ENCODE results near the gene ZKSCAN4.
A peak's percentile ranks its signal among the peaks of the same experiment; 100 is the strongest.

ZKSCAN4 gene

GRCh38 chr6:28248916-28249315 is 3.2 kb downstream of the ZKSCAN4 start:
- DNase-seq (ENCODE audit: low read depth) = no peak

- no peak for DNase-seq (ENCODE audit: low read depth)
Measured at GRCh38 chr6:28245206-28245941, 6.7 kb downstream of the ZKSCAN4 start.

- DNase-seq (ENCODE audit: low read depth) = no peak
Measured at GRCh38 chr6:28243946-28244345, 8.1 kb downstream of the ZKSCAN4 start.

GRCh38 chr6:28240471-28240870 is 11.6 kb downstream of the ZKSCAN4 start:
- DNase-seq (ENCODE audit: low read depth) = no peak

GRCh38 chr6:28239636-28240035 is 12.4 kb downstream of the ZKSCAN4 start:
- no peak for DNase-seq (ENCODE audit: low read depth)

GRCh38 chr6:28235912-28236452 is 16.1 kb downstream of the ZKSCAN4 start:
- no peak for DNase-seq (ENCODE audit: low read depth)

- DNase-seq (ENCODE audit: low read depth) = no peak
Measured at GRCh38 chr6:28232785-28233184, 19.3 kb downstream of the ZKSCAN4 start.

- no peak for DNase-seq (ENCODE audit: low read depth)
Measured at GRCh38 chr6:28226460-28226859, 25.6 kb downstream of the ZKSCAN4 start.

- DNase-seq (ENCODE audit: low read depth) = peak; percentile 20
Measured at GRCh38 chr6:28225056-28225834, 26.8 kb downstream of the ZKSCAN4 start, which contains the start of gene ZSCAN9. Gene ZSCAN9, plus strand, starts transcription at chr6:28225275. Its CDS starts 1,810 bp downstream, at chr6:28227085.

GRCh38 chr6:28224131-28225055 is 27.7 kb downstream of the ZKSCAN4 start:
- DNase-seq (ENCODE audit: low read depth) = no peak

GRCh38 chr6:28220257-28221133 is 31.6 kb downstream of the ZKSCAN4 start:
- DNase-seq (ENCODE audit: low read depth) = no peak

- no peak for DNase-seq (ENCODE audit: low read depth)
Measured at GRCh38 chr6:28218312-28219248, 33.5 kb downstream of the ZKSCAN4 start.

- DNase-seq (ENCODE audit: low read depth) = no peak
Measured at GRCh38 chr6:28217890-28218289, 34.2 kb downstream of the ZKSCAN4 start.

- DNase-seq (ENCODE audit: low read depth) = no peak
Measured at GRCh38 chr6:28215425-28215824, 36.6 kb downstream of the ZKSCAN4 start.

GRCh38 chr6:28213213-28213523 is 38.9 kb downstream of the ZKSCAN4 start:
- DNase-seq (ENCODE audit: low read depth) = no peak

- DNase-seq (ENCODE audit: low read depth) = no peak
Measured at GRCh38 chr6:28212510-28213212, 39.4 kb downstream of the ZKSCAN4 start.

- DNase-seq (ENCODE audit: low read depth) = no peak
Measured at GRCh38 chr6:28211840-28212509, 40.1 kb downstream of the ZKSCAN4 start.

- no peak for DNase-seq (ENCODE audit: low read depth)
Measured at GRCh38 chr6:28209753-28210535, 42.1 kb downstream of the ZKSCAN4 start.

All from activated T-helper 9 cell treated with anti-CD3 and anti-CD28 coated beads, Interleukin-2, amount 50 U/mL, for 16 hours (primary cell).